GM23338 (cell line): ENCODE results near the gene BCAS1. TPM values are rescaled to one million over a fixed set of nuclear protein-coding genes. Genes with fewer than 3 reads are reported as not detected.

Experiments
- ATAC-seq: fragments of 200-7000 bp; cut with Tn5 transposase; 3 replicates; pipeline ENCODE4 v1.9.1; 2020
- DNase-seq: peaks from one replicate; pipeline ENCODE4 v3.0.0-alpha.2; 2015; ENCODE audit warnings: low spot score
- H2AFZ ChIP-seq: fragments of 200-600 bp; sonication (generic); 2 replicates; pipeline ENCODE4 v1.8.0; 2016; ENCODE audit warnings: antibody characterized with exemption, mild to moderate bottlenecking, moderate library complexity
- H3F3A ChIP-seq: fragments of 200-600 bp; sonication (generic); replicated peaks from 2 replicates; pipeline ENCODE4 v1.8.0; 2017; ENCODE audit warnings: antibody characterized with exemption, mixed run types, low read depth
- H3K27ac ChIP-seq: fragments of 200-600 bp; sonication (generic); 2 replicates; pipeline ENCODE4 v1.6.1; 2016; ENCODE audit warnings: low read depth
- H3K27me3 ChIP-seq: fragments of 200-600 bp; sonication (generic); 2 replicates; pipeline ENCODE4 v1.8.0; 2016; ENCODE audit warnings: mild to moderate bottlenecking, mixed run types, moderate library complexity; ENCODE audit not compliant: insufficient read depth
- H3K36me3 ChIP-seq: fragments of 200-600 bp; sonication (generic); 2 replicates; pipeline ENCODE4 v1.8.0; 2016; ENCODE audit warnings: mild to moderate bottlenecking; ENCODE audit not compliant: insufficient read depth
- H3K4me1 ChIP-seq: fragments of 200-600 bp; sonication (generic); 2 replicates; pipeline ENCODE4 v1.8.0; 2016; ENCODE audit warnings: mild to moderate bottlenecking, moderate library complexity; ENCODE audit not compliant: insufficient read depth
- H3K4me2 ChIP-seq: fragments of 200-600 bp; sonication (generic); 2 replicates; pipeline ENCODE4 v1.7.1; 2017; ENCODE audit warnings: mixed run types
- H3K4me3 ChIP-seq: fragments of 200-600 bp; sonication (generic); 2 replicates; pipeline ENCODE4 v1.6.1; 2016; ENCODE audit warnings: mixed run types
- H3K79me2 ChIP-seq: fragments of 200-600 bp; sonication (generic); replicated peaks from 2 replicates; pipeline ENCODE4 v1.8.0; 2017; ENCODE audit warnings: mild to moderate bottlenecking; ENCODE audit not compliant: insufficient read depth
- H3K9me2 ChIP-seq: fragments of 200-600 bp; sonication (generic); 2 replicates; pipeline ENCODE4 v1.8.0; 2017; ENCODE audit not compliant: insufficient read depth
- H4K20me1 ChIP-seq: fragments of 200-600 bp; sonication (generic); replicated peaks from 2 replicates; pipeline ENCODE4 v1.8.0; 2017; ENCODE audit warnings: mild to moderate bottlenecking; ENCODE audit not compliant: insufficient read depth
- H3K27ac Mint-ChIP-seq: 2 replicates; pipeline ENCODE4 v1.8.0; 2020; ENCODE audit warnings: inconsistent platforms, mild to moderate bottlenecking, moderate library complexity, mixed read lengths
- H3K27me3 Mint-ChIP-seq: 3 replicates; pipeline ENCODE4 v1.8.0; 2022; ENCODE audit warnings: low read depth, mild to moderate bottlenecking, moderate library complexity, mixed read lengths, inconsistent platforms; ENCODE audit not compliant: insufficient read depth, poor library complexity
- H3K36me3 Mint-ChIP-seq: 3 replicates; pipeline ENCODE4 v1.8.0; 2021; ENCODE audit warnings: low read depth, mild to moderate bottlenecking, inconsistent platforms, moderate library complexity, mixed read lengths
- H3K4me1 Mint-ChIP-seq: 3 replicates; pipeline ENCODE4 v1.8.0; 2020; ENCODE audit warnings: mild to moderate bottlenecking, inconsistent platforms, mixed read lengths
- H3K4me3 Mint-ChIP-seq: 3 replicates; pipeline ENCODE4 v1.8.0; 2021; ENCODE audit warnings: moderate library complexity, mild to moderate bottlenecking, inconsistent platforms, mixed read lengths
- H3K9me3 Mint-ChIP-seq: 3 replicates; pipeline ENCODE4 v1.8.0; 2020; ENCODE audit warnings: moderate library complexity, mild to moderate bottlenecking, inconsistent platforms, mixed read lengths
- CREB1 ChIP-seq: fragments of 250-450 bp; sonication (Bioruptor Pico); IDR thresholded peaks from 2 replicates; pipeline ENCODE4 v1.5.0; 2020; ENCODE audit warnings: low read depth, mild to moderate bottlenecking, moderate library complexity
- EZH2 ChIP-seq: fragments of 200-600 bp; sonication (generic); IDR thresholded peaks from one replicate; pipeline ENCODE4 v1.8.0; 2017; ENCODE audit warnings: antibody characterized with exemption, mild to moderate bottlenecking, low read depth; ENCODE audit not compliant: unreplicated experiment
- NANOG ChIP-seq: IDR thresholded peaks from 2 replicates; pipeline ENCODE4 v1.6.1; 2016; ENCODE audit warnings: antibody characterized with exemption, borderline replicate concordance
- POLR2AphosphoS5 ChIP-seq: IDR thresholded peaks from 2 replicates; pipeline ENCODE4 v1.6.1; 2016; ENCODE audit warnings: antibody characterized with exemption, low read depth
- REST ChIP-seq: IDR thresholded peaks from one replicate; pipeline ENCODE4 v1.6.1; 2018; ENCODE audit warnings: antibody characterized with exemption; ENCODE audit not compliant: unreplicated experiment
- ZNF114 ChIP-seq: fragments of 250-450 bp; sonication (Bioruptor Pico); IDR thresholded peaks from 2 replicates; pipeline ENCODE4 v1.5.0; 2020; ENCODE audit warnings: mild to moderate bottlenecking, moderate library complexity
- ZNF331 ChIP-seq: fragments of 250-450 bp; sonication (Bioruptor Pico); IDR thresholded peaks from 2 replicates; pipeline ENCODE4 v1.5.0; 2020; ENCODE audit warnings: low read depth, mild to moderate bottlenecking, moderate library complexity
- ZNF462 ChIP-seq: fragments of 250-450 bp; sonication (Bioruptor Pico); IDR thresholded peaks from 2 replicates; pipeline ENCODE4 v1.5.0; 2020; ENCODE audit warnings: mild to moderate bottlenecking, moderate library complexity
- polyA plus RNA-seq: library from polyadenylated mRNA; unstranded; fragments of >200 nt; fragmentation: Nextera tagmentation; extraction: Ambion mirVana; gene quantifications from 2 replicates; pipeline ENCODE4 v1.2.1, GENCODE V29; 2016
- total RNA-seq: library from RNA; depleted of rRNA; stranded (reverse); fragments of >200 nt; shearing (Covaris generic); gene quantifications from 2 replicates; pipeline ENCODE4 v1.2.3, GENCODE V29; 2014
- TF ChIP-seq, protein P1 (sequence below): IDR thresholded peaks from 2 replicates; pipeline ENCODE4 v1.6.1; 2016; ENCODE audit warnings: antibody characterized with exemption

The BCAS1 gene
- total and polyA plus RNA-seq, 2 experiments from 2014 or later = 0.17 to 0.19 TPM

GRCh38 chr20:53942973-53943372 is 127.4 kb downstream of the BCAS1 start (continued):
- TF ChIP-seq, protein P1, sequence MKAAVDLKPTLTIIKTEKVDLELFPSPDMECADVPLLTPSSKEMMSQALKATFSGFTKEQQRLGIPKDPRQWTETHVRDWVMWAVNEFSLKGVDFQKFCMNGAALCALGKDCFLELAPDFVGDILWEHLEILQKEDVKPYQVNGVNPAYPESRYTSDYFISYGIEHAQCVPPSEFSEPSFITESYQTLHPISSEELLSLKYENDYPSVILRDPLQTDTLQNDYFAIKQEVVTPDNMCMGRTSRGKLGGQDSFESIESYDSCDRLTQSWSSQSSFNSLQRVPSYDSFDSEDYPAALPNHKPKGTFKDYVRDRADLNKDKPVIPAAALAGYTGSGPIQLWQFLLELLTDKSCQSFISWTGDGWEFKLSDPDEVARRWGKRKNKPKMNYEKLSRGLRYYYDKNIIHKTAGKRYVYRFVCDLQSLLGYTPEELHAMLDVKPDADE = no peak
- no peak for TF ChIP-seq REST
- no peak for TF ChIP-seq POLR2AphosphoS5
- no peak for TF ChIP-seq ZNF114 (CRISPR knock-in tag)

GRCh38 chr20:53942472-53942816 is 128.0 kb downstream of the BCAS1 start:
- DNase-seq (no peak), ATAC-seq (no peak)
- Histone ChIP-seq H3K27me3 (no peaks in the 10 kb centered on the region), H2AFZ (peak overlapping the region; percentile 54), H3K27ac (peak overlapping the region; percentile 82), H3F3A (no peaks in the 10 kb centered on the region), H3K4me3 (no peak overlapping the region), H3K4me2 (peak overlapping the region; percentile 31; the same call in 1 of the 2 replicates), H3K9me2 (no peaks in the 10 kb centered on the region), H3K79me2 (no peaks in the 10 kb centered on the region), H4K20me1 (no peaks in the 10 kb centered on the region), H3K36me3 (no peaks in the 10 kb centered on the region), H3K4me1 (peaks cover 35% of the 10 kb centered on the region)
- Mint-ChIP-seq H3K36me3 (no peaks in the 10 kb centered on the region), H3K4me1 (peaks cover 45% of the 10 kb centered on the region), H3K27ac (peak overlapping the region; percentile 82), H3K4me3 (no peak overlapping the region), H3K27me3 (peaks cover 5% of the 10 kb centered on the region), H3K9me3 (no peaks in the 10 kb centered on the region)
- TF ChIP-seq POLR2AphosphoS5 (no peak), REST (no peak), ZNF462 (no peak), ZNF114 (CRISPR knock-in tag) (no peak), CREB1 (CRISPR knock-in tag) (no peak), NANOG (no peak), EZH2 (no peak), ZNF331 (CRISPR knock-in tag) (no peak)
- TF ChIP-seq, protein P1 = no peak
